Parathyroid adenoma (tissue), 2 donors: Measurements from ENCODE around the gene SLC6A4.

Experiments used
- H2AFZ ChIP-seq: fragments of 300-600 bp; sonication (generic); one replicate; pipeline ENCODE4 v1.7.0; 2017; ENCODE audit warnings: antibody characterized with exemption, mild to moderate bottlenecking
- H3K27ac ChIP-seq: fragments of 300-600 bp; sonication (generic); one replicate; pipeline ENCODE4 v1.7.0; 2017
- H3K27me3 ChIP-seq: fragments of 300-600 bp; sonication (generic); one replicate; pipeline ENCODE4 v1.7.0; 2017; ENCODE audit warnings: low read length; ENCODE audit not compliant: control insufficient read depth, insufficient read depth
- H3K36me3 ChIP-seq: fragments of 300-600 bp; sonication (generic); one replicate; pipeline ENCODE4 v1.7.0; 2017; ENCODE audit warnings: low read length; ENCODE audit not compliant: control insufficient read depth, insufficient read depth
- H3K4me1 ChIP-seq: fragments of 300-600 bp; sonication (generic); one replicate; pipeline ENCODE4 v1.7.0; 2017; ENCODE audit warnings: control low read depth
- H3K4me2 ChIP-seq: fragments of 300-600 bp; sonication (generic); one replicate; pipeline ENCODE4 v1.7.0; 2017; ENCODE audit warnings: low read length
- H3K4me3 ChIP-seq: fragments of 300-600 bp; sonication (generic); one replicate; pipeline ENCODE4 v1.7.0; 2017; ENCODE audit warnings: low read depth, low read length
- H3K79me2 ChIP-seq: fragments of 300-600 bp; sonication (generic); one replicate; pipeline ENCODE4 v1.7.0; 2017; ENCODE audit warnings: control low read depth
- H3K9ac ChIP-seq: fragments of 300-600 bp; sonication (generic); one replicate; pipeline ENCODE4 v1.7.0; 2017; ENCODE audit warnings: mild to moderate bottlenecking
- H3K9me3 ChIP-seq: fragments of 300-600 bp; sonication (generic); one replicate; pipeline ENCODE4 v1.7.0; 2017; ENCODE audit warnings: low read length; ENCODE audit not compliant: control insufficient read depth
- CTCF ChIP-seq: fragments of 300-600 bp; sonication (generic); IDR thresholded peaks from one replicate; pipeline ENCODE4 v1.7.0; 2017; ENCODE audit warnings: antibody characterized with exemption, mild to moderate bottlenecking
- donor health status: primary hyperparathyroidism.

The SLC6A4 gene

GRCh38 chr17:30211371-30211770 lies 24.1 kb downstream of the SLC6A4 start:
- Histone ChIP-seq H2AFZ (no peak overlapping the region), H3K27me3 (no peaks in the 10 kb centered on the region), H3K27ac (no peak overlapping the region), H3K4me1 (peaks cover 9% of the 10 kb centered on the region), H3K36me3 (no peaks in the 10 kb centered on the region), H3K4me2 (no peak overlapping the region), H3K4me3 (no peak overlapping the region), H3K9me3 (no peaks in the 10 kb centered on the region), H3K9ac (no peak overlapping the region), H3K79me2 (no peaks in the 10 kb centered on the region)
- no peak for TF ChIP-seq CTCF

DNA sequence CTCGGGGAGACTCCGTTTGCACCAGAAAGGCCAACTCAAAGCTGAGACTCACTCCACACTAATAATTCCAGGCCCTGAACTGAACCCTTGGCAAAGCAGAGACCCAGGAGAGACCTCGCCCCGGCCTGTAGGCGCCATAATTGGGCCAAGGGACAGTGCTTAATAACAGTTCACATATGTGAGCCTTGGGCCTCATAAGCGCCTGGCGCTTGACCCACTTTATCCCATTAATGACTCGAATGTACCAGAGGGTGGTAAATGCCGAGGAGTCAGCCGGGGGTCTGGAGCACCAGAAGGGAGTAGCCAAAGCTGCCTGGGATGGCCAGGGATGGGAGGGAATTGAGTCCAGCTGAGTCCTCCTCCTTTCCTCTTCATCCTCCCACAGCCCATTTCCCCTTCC lies 24.6 kb downstream of the SLC6A4 start:
- H3K4me2 ChIP-seq: no peak overlapping the region

DNA sequence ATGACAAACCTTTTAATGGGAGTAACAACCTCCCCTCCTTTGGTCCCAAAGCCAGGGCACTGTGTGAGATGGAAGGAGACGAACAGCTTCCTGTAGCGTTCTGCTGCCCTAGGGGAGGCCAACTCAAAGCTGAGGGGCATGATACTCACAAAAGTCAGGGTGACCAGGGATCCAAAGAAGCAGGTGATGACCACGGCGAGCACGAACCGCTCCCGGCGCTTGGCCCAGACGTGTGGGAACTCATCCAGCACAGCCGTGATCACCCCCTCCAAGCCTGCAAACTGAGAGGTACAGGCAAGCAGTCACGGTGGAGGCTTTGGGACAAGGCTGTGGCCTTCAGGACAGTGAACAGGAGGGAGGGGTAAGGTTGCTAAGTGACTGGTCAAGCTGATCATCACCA lies 25.1 kb downstream of the SLC6A4 start:
- no peaks in the 10 kb centered on the region for H3K36me3 ChIP-seq
- no peaks in the 10 kb centered on the region for H3K79me2 ChIP-seq
- no peak overlapping the region for H3K27ac ChIP-seq
- H2AFZ ChIP-seq: no peak overlapping the region
- H3K4me2 ChIP-seq: no peak overlapping the region
- TF ChIP-seq CTCF: no peak
- no peak overlapping the region for H3K4me3 ChIP-seq
- H3K9me3 ChIP-seq: no peaks in the 10 kb centered on the region
- H3K4me1 ChIP-seq: peaks cover 9% of the 10 kb centered on the region
- no peak overlapping the region for H3K9ac ChIP-seq
- no peaks in the 10 kb centered on the region for H3K27me3 ChIP-seq

More for the DNA sequence above, 24.6 kb downstream of the SLC6A4 start:
- H3K4me1 ChIP-seq: peaks cover 9% of the 10 kb centered on the region
- no peak for TF ChIP-seq CTCF
- H2AFZ ChIP-seq: no peak overlapping the region
- no peaks in the 10 kb centered on the region for H3K36me3 ChIP-seq
- H3K4me3 ChIP-seq: no peak overlapping the region
- no peaks in the 10 kb centered on the region for H3K27me3 ChIP-seq
- H3K27ac ChIP-seq: no peak overlapping the region
- no peak overlapping the region for H3K9ac ChIP-seq
- no peaks in the 10 kb centered on the region for H3K79me2 ChIP-seq
- H3K9me3 ChIP-seq: no peaks in the 10 kb centered on the region

GRCh38 chr17:30209930-30210329 lies 25.6 kb downstream of the SLC6A4 start:
- no peaks in the 10 kb centered on the region for H3K79me2 ChIP-seq

More at GRCh38 chr17:30209930-30210329, 25.6 kb downstream of the SLC6A4 start:
- Histone ChIP-seq H2AFZ (no peak overlapping the region), H3K4me2 (no peak overlapping the region), H3K4me3 (no peak overlapping the region), H3K4me1 (peaks cover 9% of the 10 kb centered on the region), H3K27ac (no peak overlapping the region), H3K9me3 (no peaks in the 10 kb centered on the region), H3K36me3 (no peaks in the 10 kb centered on the region), H3K27me3 (no peaks in the 10 kb centered on the region), H3K9ac (no peak overlapping the region)
- TF ChIP-seq CTCF: no peak
